ENCODE results near the gene LAMB4.

DNA sequence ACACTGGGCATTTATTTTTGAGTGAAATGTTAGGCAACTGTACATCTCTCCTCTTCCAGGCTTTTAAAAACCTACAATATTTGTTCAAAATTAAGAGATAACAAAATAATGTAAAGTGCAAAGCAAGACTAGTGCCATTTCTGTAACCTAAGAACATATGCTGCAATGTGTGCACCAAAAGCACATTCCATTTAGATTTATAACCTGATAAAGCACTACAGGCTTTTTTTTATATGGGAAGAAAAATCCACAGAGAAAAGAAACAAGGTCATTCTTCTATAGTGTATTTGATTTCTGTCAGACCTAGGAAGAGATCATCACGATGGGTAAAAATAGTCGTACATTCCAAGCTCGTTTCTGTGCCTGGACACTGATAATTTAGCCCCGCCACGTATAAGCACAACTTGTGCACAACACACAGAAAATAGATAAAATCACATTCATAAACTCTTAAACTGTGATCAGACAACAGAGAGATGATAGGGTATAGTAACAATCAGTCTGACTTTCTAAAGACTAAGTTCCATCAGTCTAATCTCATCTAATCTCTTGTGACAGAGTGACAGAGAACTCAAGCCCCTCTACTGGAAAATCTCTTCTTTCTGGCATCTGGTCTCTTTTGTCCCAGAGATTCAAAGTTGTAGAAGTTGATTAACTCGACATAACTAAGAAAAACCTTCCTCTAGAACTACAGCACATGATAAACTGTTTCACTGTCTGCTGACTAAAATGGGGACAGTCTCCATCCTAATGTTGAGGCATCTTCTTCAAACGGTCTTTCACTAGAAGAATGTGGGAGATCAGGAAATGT is 133.9 kb downstream of the LAMB4 start:
- TF ChIP-seq, protein P1, sequence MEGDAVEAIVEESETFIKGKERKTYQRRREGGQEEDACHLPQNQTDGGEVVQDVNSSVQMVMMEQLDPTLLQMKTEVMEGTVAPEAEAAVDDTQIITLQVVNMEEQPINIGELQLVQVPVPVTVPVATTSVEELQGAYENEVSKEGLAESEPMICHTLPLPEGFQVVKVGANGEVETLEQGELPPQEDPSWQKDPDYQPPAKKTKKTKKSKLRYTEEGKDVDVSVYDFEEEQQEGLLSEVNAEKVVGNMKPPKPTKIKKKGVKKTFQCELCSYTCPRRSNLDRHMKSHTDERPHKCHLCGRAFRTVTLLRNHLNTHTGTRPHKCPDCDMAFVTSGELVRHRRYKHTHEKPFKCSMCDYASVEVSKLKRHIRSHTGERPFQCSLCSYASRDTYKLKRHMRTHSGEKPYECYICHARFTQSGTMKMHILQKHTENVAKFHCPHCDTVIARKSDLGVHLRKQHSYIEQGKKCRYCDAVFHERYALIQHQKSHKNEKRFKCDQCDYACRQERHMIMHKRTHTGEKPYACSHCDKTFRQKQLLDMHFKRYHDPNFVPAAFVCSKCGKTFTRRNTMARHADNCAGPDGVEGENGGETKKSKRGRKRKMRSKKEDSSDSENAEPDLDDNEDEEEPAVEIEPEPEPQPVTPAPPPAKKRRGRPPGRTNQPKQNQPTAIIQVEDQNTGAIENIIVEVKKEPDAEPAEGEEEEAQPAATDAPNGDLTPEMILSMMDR (conservative IDR thresholded peaks at IDR 0.05; ENCODE audit: low read depth, low read length), result no peak
- TF ChIP-seq, protein P2, sequence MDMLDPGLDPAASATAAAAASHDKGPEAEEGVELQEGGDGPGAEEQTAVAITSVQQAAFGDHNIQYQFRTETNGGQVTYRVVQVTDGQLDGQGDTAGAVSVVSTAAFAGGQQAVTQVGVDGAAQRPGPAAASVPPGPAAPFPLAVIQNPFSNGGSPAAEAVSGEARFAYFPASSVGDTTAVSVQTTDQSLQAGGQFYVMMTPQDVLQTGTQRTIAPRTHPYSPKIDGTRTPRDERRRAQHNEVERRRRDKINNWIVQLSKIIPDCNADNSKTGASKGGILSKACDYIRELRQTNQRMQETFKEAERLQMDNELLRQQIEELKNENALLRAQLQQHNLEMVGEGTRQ (IDR thresholded peaks at IDR 0.05; ENCODE audit: low read depth, low read length), result no peak
- TF ChIP-seq CEBPB (IDR thresholded peaks at IDR 0.05; ENCODE audit: low read depth, low read length) (peak; percentile 67; the same call in 1 of the 2 replicates), POLR2A (IDR thresholded peaks at IDR 0.05; ENCODE audit: low read depth, low read length) (no peak), RFX5 (IDR thresholded peaks at IDR 0.05; ENCODE audit: low read depth, low read length) (no peak), RCOR1 (IDR thresholded peaks at IDR 0.05; ENCODE audit: insufficient replicate concordance, low read length) (no peak), MAFK (IDR thresholded peaks at IDR 0.05; ENCODE audit: low read depth, low read length) (no peak)
